Measurements from ENCODE around the gene GABRB2.

DNA sequence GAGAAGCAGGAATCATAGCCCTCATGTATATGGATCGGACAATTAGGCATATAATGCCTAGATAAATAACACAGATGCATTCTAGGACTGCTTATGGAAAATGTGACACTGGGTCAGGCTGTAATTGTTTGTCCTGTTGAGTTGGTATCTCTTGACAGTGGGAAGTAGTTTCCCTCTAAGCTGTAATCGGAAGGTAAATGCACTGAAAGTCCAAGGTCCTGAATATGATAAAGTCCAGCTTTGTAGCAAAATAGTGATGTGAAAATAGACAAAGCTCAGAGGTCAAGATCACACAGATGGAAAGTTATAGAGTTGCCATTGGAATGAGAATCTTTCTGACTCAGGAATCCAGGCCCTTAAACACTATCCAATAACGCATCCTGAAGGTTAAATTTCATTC lies 214.2 kb downstream of the GABRB2 start:
- TF ChIP-seq, protein P1, sequence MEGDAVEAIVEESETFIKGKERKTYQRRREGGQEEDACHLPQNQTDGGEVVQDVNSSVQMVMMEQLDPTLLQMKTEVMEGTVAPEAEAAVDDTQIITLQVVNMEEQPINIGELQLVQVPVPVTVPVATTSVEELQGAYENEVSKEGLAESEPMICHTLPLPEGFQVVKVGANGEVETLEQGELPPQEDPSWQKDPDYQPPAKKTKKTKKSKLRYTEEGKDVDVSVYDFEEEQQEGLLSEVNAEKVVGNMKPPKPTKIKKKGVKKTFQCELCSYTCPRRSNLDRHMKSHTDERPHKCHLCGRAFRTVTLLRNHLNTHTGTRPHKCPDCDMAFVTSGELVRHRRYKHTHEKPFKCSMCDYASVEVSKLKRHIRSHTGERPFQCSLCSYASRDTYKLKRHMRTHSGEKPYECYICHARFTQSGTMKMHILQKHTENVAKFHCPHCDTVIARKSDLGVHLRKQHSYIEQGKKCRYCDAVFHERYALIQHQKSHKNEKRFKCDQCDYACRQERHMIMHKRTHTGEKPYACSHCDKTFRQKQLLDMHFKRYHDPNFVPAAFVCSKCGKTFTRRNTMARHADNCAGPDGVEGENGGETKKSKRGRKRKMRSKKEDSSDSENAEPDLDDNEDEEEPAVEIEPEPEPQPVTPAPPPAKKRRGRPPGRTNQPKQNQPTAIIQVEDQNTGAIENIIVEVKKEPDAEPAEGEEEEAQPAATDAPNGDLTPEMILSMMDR (IDR thresholded peaks at IDR 0.05; ENCODE audit: insufficient read depth, low read length, poor library complexity, severe bottlenecking) = no peak
- TF ChIP-seq EZH2phosphoT487 (conservative IDR thresholded peaks at IDR 0.05; ENCODE audit: low read length) = no peak

Measured in SU-DHL-6 (cell line).